H1 (cell line): Measurements from ENCODE around the gene ANKRD11. TPM values are rescaled to one million over a fixed set of nuclear protein-coding genes. Genes with fewer than 3 reads are reported as not detected.

ENCODE experiments used
- RBBP5 ChIP-seq: IDR thresholded peaks from 2 replicates; pipeline ENCODE4 v1.7.1; 2012; ENCODE audit warnings: low read depth, mild to moderate bottlenecking, inconsistent platforms, low read length, moderate library complexity, borderline replicate concordance
- SP1 ChIP-seq: IDR thresholded peaks from 2 replicates; pipeline ENCODE4 v1.6.1; 2011; ENCODE audit warnings: low read depth, low read length
- polyA plus RNA-seq, 7 experiments: library from polyadenylated mRNA; depleted of rRNA in 3 of 7; stranded (reverse) in 5 of 7; unstranded in 2 of 7; fragments of >200 nt in 5 of 7; fragments of 200-250 nt in 2 of 7; gene quantifications; 1 replicate in 5 of 7; 2 replicates in 1 of 7; 4 replicates in 1 of 7; pipeline versions ENCODE4 v1.2.1 to v1.2.3, GENCODE V29; 2011 to 2013; ENCODE audit warnings: missing spikeins in 2 of 7, mixed read lengths in 2 of 7
- total RNA-seq: library from RNA; stranded (reverse); fragmentation: NEBNext Ultra II Directional; extraction: Animal tissue kit (Norgen Biotek cat#: 25700); gene quantifications from 2 replicates; pipeline ENCODE4 v1.2.1, GENCODE V29; 2021

Gene ANKRD11
- total and polyA plus RNA-seq, 2 of the 8 experiments (the other 6 are each of a cell fraction or from before 2014, with no cell fraction given): 46.5 to 142 TPM

DNA sequence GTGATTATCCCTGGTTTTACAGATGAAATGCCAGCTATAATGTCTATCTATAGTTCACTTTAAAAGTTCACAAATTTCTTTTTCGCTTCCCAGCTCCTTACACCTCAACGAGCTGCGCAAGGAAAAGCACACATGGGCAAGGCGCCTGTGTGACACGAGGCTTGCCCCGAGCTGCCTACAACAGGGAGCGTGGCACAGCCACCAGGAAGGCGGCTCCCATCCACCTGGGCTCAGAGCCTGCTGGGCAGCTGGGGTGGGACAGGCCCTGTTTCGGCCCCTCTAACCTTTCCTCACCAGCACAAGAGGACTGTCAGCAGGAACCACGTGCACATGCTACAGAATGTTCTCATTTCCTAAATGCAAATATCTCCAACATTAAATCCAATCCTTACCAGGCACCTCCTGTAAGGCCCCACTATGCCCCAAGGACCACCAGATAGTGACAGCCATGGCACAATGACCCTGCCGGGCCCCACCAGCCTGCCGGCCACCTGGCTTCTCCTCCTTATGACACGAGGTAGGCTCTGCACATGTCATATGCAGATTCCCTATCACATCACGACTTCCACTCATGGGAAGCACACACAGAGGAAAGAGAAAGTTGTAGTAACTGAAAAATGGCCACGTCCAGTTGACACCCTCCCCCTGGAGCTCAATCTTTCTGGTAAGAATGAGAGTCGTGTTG, 180.8 kb downstream of the ANKRD11 start (continued):
- TF ChIP-seq RBBP5 (no peak), SP1 (no peak)
- TF ChIP-seq, all 59 proteins: peak for 0
